GM23248 (cell line): ENCODE measurements around the gene RERE. TPM values are rescaled to one million over a fixed set of nuclear protein-coding genes. Genes with fewer than 3 reads are reported as not detected.

Experiments used
- DNase-seq: peaks from one replicate; pipeline ENCODE4 v3.0.0-alpha.2; 2015
- H2AFZ ChIP-seq: fragments of 200-600 bp; sonication (generic); 2 replicates; pipeline ENCODE4 v1.6.1; 2016; ENCODE audit warnings: antibody characterized with exemption
- H3F3A ChIP-seq: fragments of 200-600 bp; sonication (generic); 2 replicates; pipeline ENCODE4 v1.6.1; 2016; ENCODE audit warnings: mild to moderate bottlenecking, antibody characterized with exemption, mixed run types; ENCODE audit not compliant: insufficient read depth
- H3K27ac ChIP-seq: fragments of 200-600 bp; sonication (generic); 2 replicates; pipeline ENCODE4 v1.5.1; 2016; ENCODE audit warnings: mild to moderate bottlenecking
- H3K27me3 ChIP-seq: fragments of 200-600 bp; sonication (generic); replicated peaks from 2 replicates; pipeline ENCODE4 v1.6.1; 2016; ENCODE audit warnings: mild to moderate bottlenecking; ENCODE audit not compliant: insufficient read depth
- H3K36me3 ChIP-seq: fragments of 200-600 bp; sonication (generic); 2 replicates; pipeline ENCODE4 v1.6.1; 2016; ENCODE audit warnings: low read depth, mild to moderate bottlenecking
- H3K4me1 ChIP-seq: fragments of 200-600 bp; sonication (generic); 2 replicates; pipeline ENCODE4 v1.6.1; 2016; ENCODE audit warnings: mild to moderate bottlenecking; ENCODE audit not compliant: insufficient read depth
- H3K4me2 ChIP-seq: fragments of 200-600 bp; sonication (generic); one replicate; pipeline ENCODE4 v1.6.1; 2016; ENCODE audit warnings: mild to moderate bottlenecking; ENCODE audit not compliant: unreplicated experiment
- H3K4me3 ChIP-seq: fragments of 200-600 bp; sonication (generic); 2 replicates; pipeline ENCODE4 v1.5.1; 2016; ENCODE audit warnings: mild to moderate bottlenecking
- H3K79me2 ChIP-seq: fragments of 200-600 bp; sonication (generic); 2 replicates; pipeline ENCODE4 v1.6.1; 2016; ENCODE audit warnings: mild to moderate bottlenecking; ENCODE audit not compliant: insufficient read depth
- H3K9ac ChIP-seq: fragments of 200-600 bp; sonication (generic); 2 replicates; pipeline ENCODE4 v1.6.1; 2016; ENCODE audit warnings: mild to moderate bottlenecking
- H3K9me2 ChIP-seq: fragments of 200-600 bp; sonication (generic); 2 replicates; pipeline ENCODE4 v1.6.1; 2016; ENCODE audit warnings: mixed run types, mild to moderate bottlenecking, moderate library complexity; ENCODE audit not compliant: insufficient read depth
- H3K9me3 ChIP-seq: fragments of 200-600 bp; sonication (generic); one replicate; pipeline ENCODE4 v1.6.1; 2017; ENCODE audit warnings: low read depth
- H4K20me1 ChIP-seq: fragments of 200-600 bp; sonication (generic); 2 replicates; pipeline ENCODE4 v1.6.0; 2016; ENCODE audit not compliant: insufficient read depth
- EZH2 ChIP-seq: fragments of 200-600 bp; sonication (generic); IDR thresholded peaks from 2 replicates; pipeline ENCODE4 v1.6.1; 2018; ENCODE audit warnings: antibody characterized with exemption, mild to moderate bottlenecking; ENCODE audit not compliant: insufficient read depth, poor library complexity, severe bottlenecking
- EZH2phosphoT487 ChIP-seq: fragments of 200-600 bp; sonication (generic); IDR thresholded peaks from 2 replicates; pipeline ENCODE4 v1.6.1; 2018; ENCODE audit warnings: antibody characterized with exemption, moderate library complexity, mild to moderate bottlenecking, low read depth; ENCODE audit not compliant: insufficient read depth
- WGBS, 2 experiments: methylation state at CpG; one replicate each; pipeline ENCODE4 v1.1.6; 2015 to 2017; ENCODE audit warnings: low lambda C conversion rate in 2 of 2, low coverage in 1 of 2; ENCODE audit errors: missing lambda C conversion rate in 2 of 2; 5-methylcytosine and 5-hydroxymethylcytosine counted together
- in situ Hi-C: fragments of 300-500 bp; cut with MboI; formaldehyde crosslinking; loops from 2 replicates; pipeline ENCODE4 v1.15.0; 2020
- polyA plus RNA-seq: library from polyadenylated mRNA; unstranded; fragments of >200 nt; fragmentation: Nextera tagmentation; extraction: Ambion mirVana; gene quantifications from 2 replicates; pipeline ENCODE4 v1.2.1, GENCODE V29; 2016
- total RNA-seq: library from RNA; depleted of rRNA; stranded (reverse); fragments of >200 nt; shearing (Covaris generic); gene quantifications from 2 replicates; pipeline ENCODE4 v1.2.3, GENCODE V29; 2014

The RERE gene
- total and polyA plus RNA-seq, 2 experiments from 2014 or later = 26.0 to 26.2 TPM

DNA sequence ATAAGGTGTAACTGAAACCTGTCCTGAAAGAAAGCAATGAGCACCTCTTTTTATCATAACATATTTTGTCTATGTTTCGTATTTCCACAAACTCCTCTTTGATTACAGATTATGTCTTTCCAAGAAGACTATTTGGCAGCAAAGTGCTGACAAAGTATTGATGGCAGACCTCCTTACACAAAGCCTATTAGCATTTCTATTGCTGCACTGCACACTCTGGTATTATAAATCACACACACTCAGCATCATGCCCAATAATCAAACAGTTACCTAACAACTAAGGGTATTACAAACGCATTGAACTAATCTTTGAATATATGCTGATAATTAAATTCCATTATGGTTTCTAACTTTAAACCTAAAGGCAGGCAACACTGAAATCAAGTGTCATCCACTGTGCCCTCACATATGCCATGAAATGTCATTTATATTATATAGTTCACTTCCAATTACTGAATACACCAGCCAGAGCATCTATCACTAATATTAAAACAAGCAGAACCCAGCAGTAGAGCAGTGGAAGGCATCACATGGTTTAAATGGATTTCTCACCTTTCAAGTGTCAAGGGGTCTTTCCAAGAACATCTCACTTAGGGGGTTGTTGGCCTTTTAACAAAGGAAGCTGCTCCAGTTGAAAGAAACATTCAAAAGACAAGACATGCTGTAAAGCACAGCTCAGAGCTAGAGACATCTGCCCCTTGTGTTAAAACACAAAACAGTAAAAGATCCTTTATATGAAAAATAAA, 239.1 kb downstream of the RERE start:
- no peak overlapping the region for H3K27ac ChIP-seq

DNA sequence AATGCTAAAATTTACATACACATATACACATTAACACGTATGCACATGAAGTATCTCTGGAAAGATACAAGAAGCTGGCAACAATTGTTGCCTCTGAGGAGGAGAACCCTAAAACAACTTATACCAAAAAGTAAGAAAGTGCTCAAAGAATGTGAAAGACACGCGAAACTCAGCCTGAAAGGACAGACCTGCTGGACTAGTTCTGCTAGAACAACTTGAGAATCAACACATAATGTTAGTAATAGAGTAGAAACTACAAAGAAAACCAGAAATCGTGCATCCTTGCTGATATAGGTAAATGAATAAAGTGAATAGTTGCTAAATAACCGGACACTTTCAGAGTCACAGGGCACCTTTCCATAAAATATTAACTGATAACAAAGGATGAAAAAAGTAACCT, 242.5 kb downstream of the RERE start:
- in situ Hi-C loops = loop anchor here (25.0 kb wide), 1 partner anchor 262 kb away; no protein-coding TSS in a partner anchor
- no peak for DNase-seq
- H3F3A ChIP-seq = peaks cover 6% of the 10 kb centered on the region; the same call in 1 of the 2 replicates
- H3K9ac ChIP-seq = no peak overlapping the region
- H3K9me3 ChIP-seq = no peaks in the 10 kb centered on the region
- H4K20me1 ChIP-seq = no peaks in the 10 kb centered on the region
- no peak overlapping the region for H3K4me3 ChIP-seq
- H3K4me1 ChIP-seq = peaks cover 16% of the 10 kb centered on the region
- no peak overlapping the region for H2AFZ ChIP-seq
- H3K27me3 ChIP-seq = no peaks in the 10 kb centered on the region
- no peak overlapping the region for H3K4me2 ChIP-seq
- whole genome bisulfite sequencing, 2 experiments = 97 to 99% methylated on average over 5 of the region's 5 CpGs
- no peak overlapping the region for H3K27ac ChIP-seq
- no peaks in the 10 kb centered on the region for H3K9me2 ChIP-seq
- no peak for TF ChIP-seq EZH2phosphoT487
- TF ChIP-seq EZH2 = no peak
- H3K79me2 ChIP-seq = peaks cover 19% of the 10 kb centered on the region
- H3K36me3 ChIP-seq = no peaks in the 10 kb centered on the region

More for the DNA sequence above, 239.1 kb downstream of the RERE start:
- Histone ChIP-seq H3K4me2 (no peak overlapping the region), H3K9me3 (no peaks in the 10 kb centered on the region), H3F3A (no peaks in the 10 kb centered on the region), H2AFZ (no peak overlapping the region), H3K4me3 (no peak overlapping the region), H3K4me1 (no peaks in the 10 kb centered on the region), H3K36me3 (no peaks in the 10 kb centered on the region), H3K27me3 (no peaks in the 10 kb centered on the region), H3K9me2 (no peaks in the 10 kb centered on the region), H4K20me1 (no peaks in the 10 kb centered on the region), H3K9ac (no peak overlapping the region), H3K79me2 (peaks cover 20% of the 10 kb centered on the region)
- DNase-seq = no peak
- no peak for TF ChIP-seq EZH2phosphoT487
- TF ChIP-seq EZH2 = no peak
- in situ Hi-C loops = no loop called here
- WGBS, 2 experiments = 95% methylated on average over 2 of the region's 2 CpGs

DNA sequence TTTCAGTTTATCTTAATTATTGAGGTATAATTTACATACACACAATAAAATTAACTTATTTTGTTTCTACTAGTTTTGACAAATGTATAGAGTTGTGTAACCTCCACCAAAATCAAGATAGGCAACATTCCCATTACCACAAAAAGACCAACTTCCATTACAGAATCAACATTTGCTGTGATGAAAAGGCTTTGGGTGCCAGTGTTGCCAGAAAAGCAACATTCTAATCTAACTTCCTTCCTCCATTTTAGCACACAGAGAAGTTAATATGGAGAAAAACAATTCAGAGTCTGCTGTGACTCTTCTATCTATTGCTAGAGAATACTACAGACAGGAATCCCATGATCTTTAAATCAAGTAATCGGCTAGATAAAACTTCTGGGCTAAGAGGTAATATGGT, 245.3 kb downstream of the RERE start:
- Histone ChIP-seq H3K27ac (peak overlapping the region; percentile 29; the same call in 1 of the 2 replicates), H3K9me2 (no peaks in the 10 kb centered on the region), H3K9me3 (no peaks in the 10 kb centered on the region), H3K4me1 (peaks cover 16% of the 10 kb centered on the region), H3K27me3 (no peaks in the 10 kb centered on the region), H3K4me2 (peak overlapping the region; percentile 64), H3K9ac (peak overlapping the region; percentile 42), H2AFZ (peak overlapping the region; percentile 66), H3K79me2 (peaks cover 26% of the 10 kb centered on the region), H3F3A (peaks cover 6% of the 10 kb centered on the region; the same call in 1 of the 2 replicates), H4K20me1 (no peaks in the 10 kb centered on the region), H3K4me3 (no peak overlapping the region; the same call in 1 of the 2 replicates), H3K36me3 (no peaks in the 10 kb centered on the region)
- in situ Hi-C loops = loop anchor here (25.0 kb wide), 1 partner anchor 265 kb away; no protein-coding TSS in a partner anchor
- no peak for DNase-seq
- TF ChIP-seq EZH2 (no peak), EZH2phosphoT487 (no peak)
- WGBS, 2 experiments = 94 to 100% methylated on average over 1 of the region's 1 CpG

DNA sequence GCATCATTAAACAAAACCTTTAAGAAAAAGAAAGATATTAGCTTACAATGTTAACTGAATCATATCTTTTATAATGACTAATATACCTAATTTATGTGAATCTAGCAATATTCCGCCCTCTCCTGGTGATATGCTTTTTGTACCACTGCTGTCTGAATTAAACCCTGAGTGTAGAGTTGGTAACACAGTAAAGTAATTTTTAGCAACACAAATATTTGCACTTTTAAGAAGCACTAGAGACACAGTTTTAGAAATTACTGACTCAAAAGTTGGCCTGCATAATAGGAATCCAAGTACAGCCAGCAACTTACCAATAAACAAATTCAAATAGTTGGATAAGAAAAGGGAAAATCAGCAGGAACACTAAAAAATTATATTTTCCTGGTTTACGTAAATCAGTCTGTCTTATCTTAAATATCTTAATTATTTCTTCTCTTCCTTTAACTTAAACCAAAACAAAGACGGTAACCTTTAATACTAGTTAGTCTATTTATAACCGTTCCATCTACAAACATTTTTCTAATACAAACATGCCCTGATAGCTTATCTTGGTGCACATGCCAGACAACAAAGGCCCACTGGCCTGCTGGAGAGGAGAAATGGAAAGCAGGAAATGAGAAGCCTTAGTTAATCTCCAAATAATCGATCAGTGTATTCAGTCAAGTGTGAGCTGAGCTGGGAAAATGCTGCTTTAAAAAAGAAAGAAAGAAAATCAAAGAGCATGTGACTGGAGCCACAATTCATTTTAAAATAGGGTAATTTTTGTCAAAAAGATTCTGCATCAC, 246.0 kb downstream of the RERE start:
- TF ChIP-seq EZH2phosphoT487 = no peak
- TF ChIP-seq EZH2 = no peak
- H3K4me3 ChIP-seq = peak overlapping the region; percentile 16

More for the DNA sequence above, 246.0 kb downstream of the RERE start:
- peaks cover 16% of the 10 kb centered on the region for H3K4me1 ChIP-seq
- H4K20me1 ChIP-seq = no peaks in the 10 kb centered on the region
- peaks cover 6% of the 10 kb centered on the region; the same call in 1 of the 2 replicates for H3F3A ChIP-seq
- peaks cover 23% of the 10 kb centered on the region for H3K79me2 ChIP-seq
- in situ Hi-C loops = loop anchor here (25.0 kb wide), 1 partner anchor 266 kb away; no protein-coding TSS in a partner anchor
- no peaks in the 10 kb centered on the region for H3K9me3 ChIP-seq
- peak; percentile 77 for DNase-seq
- peak overlapping the region; percentile 42 for H3K9ac ChIP-seq
- WGBS, 2 experiments = 14 to 16% methylated on average over 5 of the region's 5 CpGs
- no peaks in the 10 kb centered on the region for H3K9me2 ChIP-seq
- no peaks in the 10 kb centered on the region for H3K36me3 ChIP-seq
- H3K27me3 ChIP-seq = no peaks in the 10 kb centered on the region
- peak overlapping the region; percentile 29 for H3K27ac ChIP-seq
- peak overlapping the region; percentile 66 for H2AFZ ChIP-seq
- H3K4me2 ChIP-seq = peak overlapping the region; percentile 64
